Astrocyte (in vitro differentiated cells and primary cell): ENCODE measurements around the gene AXL. TPM values are rescaled to one million over a fixed set of nuclear protein-coding genes. Genes with fewer than 3 reads are reported as not detected.
"Not testable (repeated sequence)": the region's sequence is repeated elsewhere in the genome, so short reads cannot be mapped to it uniquely, and the experiment has no call there.

Source experiments
- DNase-seq: peaks from one replicate; pipeline ENCODE4 v3.0.0-alpha.2; 2010; ENCODE audit warnings: low read depth
- FAIRE-seq: peaks from 2 replicates; lab custom pipeline; 2011; peaks lifted over from hg19 to GRCh38; lab: Jason Lieb, UNC
- H2AFZ ChIP-seq: 2 replicates; pipeline ENCODE4 v1.6.0; 2012; ENCODE audit warnings: low read depth, low read length, inconsistent platforms
- H3K27ac ChIP-seq: 2 replicates; pipeline ENCODE4 v1.5.1; 2011; ENCODE audit warnings: low read depth, low read length, inconsistent platforms
- H3K27me3 ChIP-seq: 2 replicates; pipeline ENCODE4 v1.6.0; 2011; ENCODE audit warnings: low read length, inconsistent platforms; ENCODE audit not compliant: insufficient read depth
- H3K36me3 ChIP-seq: 2 replicates; pipeline ENCODE4 v1.5.1; 2011; ENCODE audit warnings: low read length, inconsistent platforms; ENCODE audit not compliant: insufficient read depth
- H3K4me1 ChIP-seq: 2 replicates; pipeline ENCODE4 v1.5.1; 2011; ENCODE audit warnings: low read length, inconsistent platforms; ENCODE audit not compliant: insufficient read depth
- H3K4me2 ChIP-seq: 2 replicates; pipeline ENCODE4 v1.6.0; 2012; ENCODE audit warnings: low read length, inconsistent platforms
- H3K4me3 ChIP-seq: 2 replicates; pipeline ENCODE4 v1.5.1; 2011; ENCODE audit warnings: low read depth, mild to moderate bottlenecking, low read length, inconsistent platforms; ENCODE audit not compliant: insufficient read depth
- H3K79me2 ChIP-seq: 2 replicates; pipeline ENCODE4 v1.6.0; 2012; ENCODE audit warnings: mild to moderate bottlenecking, low read length, inconsistent platforms; ENCODE audit not compliant: insufficient read depth
- H3K9ac ChIP-seq: 2 replicates; pipeline ENCODE4 v1.6.0; 2012; ENCODE audit warnings: mild to moderate bottlenecking, low read length, inconsistent platforms
- H3K9me3 ChIP-seq: 2 replicates; pipeline ENCODE4 v1.5.1; 2012; ENCODE audit warnings: low read depth, mild to moderate bottlenecking, low read length, inconsistent platforms; ENCODE audit not compliant: insufficient read depth
- H4K20me1 ChIP-seq: 2 replicates; pipeline ENCODE4 v1.6.0; 2012; ENCODE audit warnings: low read length, inconsistent platforms; ENCODE audit not compliant: insufficient read depth
- H3K27ac Mint-ChIP-seq: one replicate; pipeline ENCODE4 v1.8.0; 2021; ENCODE audit warnings: mild to moderate bottlenecking, mixed read lengths; ENCODE audit not compliant: unreplicated experiment
- H3K27me3 Mint-ChIP-seq: one replicate; pipeline ENCODE4 v1.8.0; 2021; ENCODE audit warnings: low read depth, mixed read lengths; ENCODE audit not compliant: unreplicated experiment
- H3K36me3 Mint-ChIP-seq: one replicate; pipeline ENCODE4 v1.8.0; 2021; ENCODE audit warnings: low read depth, mixed read lengths; ENCODE audit not compliant: unreplicated experiment
- H3K4me1 Mint-ChIP-seq: one replicate; pipeline ENCODE4 v1.8.0; 2021; ENCODE audit warnings: low read depth, mixed read lengths; ENCODE audit not compliant: unreplicated experiment
- H3K4me3 Mint-ChIP-seq: one replicate; pipeline ENCODE4 v1.8.0; 2021; ENCODE audit warnings: mild to moderate bottlenecking, moderate library complexity, mixed read lengths; ENCODE audit not compliant: unreplicated experiment
- H3K9me3 Mint-ChIP-seq: one replicate; pipeline ENCODE4 v1.8.0; 2021; ENCODE audit warnings: mild to moderate bottlenecking, mixed read lengths; ENCODE audit not compliant: unreplicated experiment
- EZH2 ChIP-seq: IDR thresholded peaks from 2 replicates; pipeline ENCODE4 v1.6.1; 2012; ENCODE audit warnings: mild to moderate bottlenecking, low read length, inconsistent platforms; ENCODE audit not compliant: insufficient read depth
- total RNA-seq: library from RNA; stranded (reverse); gene quantifications from 2 replicates; pipeline ENCODE4 v1.2.1, GENCODE V29; 2021
- TF ChIP-seq, protein P1 (sequence below): IDR thresholded peaks from 2 replicates; pipeline ENCODE4 v1.5.1; 2011; ENCODE audit warnings: low read depth, mild to moderate bottlenecking, inconsistent platforms, low read length, moderate library complexity; ENCODE audit not compliant: insufficient read depth

AXL gene
- total RNA-seq, 1 donor from 2014 or later, result 156 TPM

DNA sequence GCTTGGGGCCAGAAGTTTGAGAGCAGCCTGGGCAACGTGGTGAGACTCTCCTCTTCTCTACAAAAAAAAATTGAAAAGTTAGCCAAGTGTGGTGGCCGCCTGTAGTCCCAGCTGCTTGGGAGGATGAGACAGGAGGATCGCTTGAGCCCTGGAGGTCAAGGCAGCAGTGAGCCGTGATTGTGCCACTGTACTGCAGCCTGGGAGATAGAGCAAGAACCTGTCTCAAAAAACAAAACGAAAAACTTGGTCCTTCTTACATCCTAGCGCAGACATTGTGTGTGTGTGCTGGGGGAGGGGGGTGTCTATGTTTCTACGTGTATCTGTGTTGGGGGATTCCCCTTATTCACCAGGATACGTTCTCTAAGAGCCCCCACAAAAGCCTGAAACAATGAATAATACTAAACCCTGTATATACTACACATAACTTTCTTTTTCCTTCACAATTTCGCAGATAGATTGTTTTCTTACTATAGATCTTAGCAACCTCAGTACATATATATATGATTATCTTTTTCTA is 7.9 kb downstream of the AXL start:
- H2AFZ ChIP-seq, result no peak overlapping the region
- H3K27ac ChIP-seq, result peak overlapping the region; percentile 98

DNA sequence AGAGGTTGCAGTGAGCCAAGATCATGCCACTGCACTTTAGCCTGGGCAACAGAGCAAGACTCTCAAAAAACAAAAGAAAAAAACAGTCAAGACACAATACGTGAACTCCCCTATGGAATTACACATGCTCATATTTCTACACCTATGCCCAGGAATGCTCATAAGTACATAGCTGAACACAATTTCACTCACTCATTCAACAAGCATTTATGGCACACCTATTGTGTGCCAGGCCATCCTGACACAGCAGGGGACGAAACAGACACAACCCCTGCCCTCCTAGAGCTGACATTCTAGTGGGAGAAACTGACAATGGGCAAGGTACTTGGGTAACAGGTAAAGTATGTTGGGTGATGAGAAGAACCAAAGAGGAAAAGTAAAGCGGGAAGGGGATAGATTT is 9.5 kb downstream of the AXL start:
- no peak overlapping the region for H3K9ac ChIP-seq
- peaks cover 16% of the 10 kb centered on the region for H4K20me1 ChIP-seq
- Mint-ChIP-seq H3K9me3 (no peaks in the 10 kb centered on the region), H3K4me1 (peaks cover 31% of the 10 kb centered on the region), H3K27ac (no peak overlapping the region), H3K36me3 (peaks cover 25% of the 10 kb centered on the region), H3K27me3 (no peaks in the 10 kb centered on the region), H3K4me3 (no peak overlapping the region)
- no peak overlapping the region for H3K4me2 ChIP-seq
- H3K9me3 ChIP-seq, result no peaks in the 10 kb centered on the region
- TF ChIP-seq EZH2, result no peak
- TF ChIP-seq, protein P1, sequence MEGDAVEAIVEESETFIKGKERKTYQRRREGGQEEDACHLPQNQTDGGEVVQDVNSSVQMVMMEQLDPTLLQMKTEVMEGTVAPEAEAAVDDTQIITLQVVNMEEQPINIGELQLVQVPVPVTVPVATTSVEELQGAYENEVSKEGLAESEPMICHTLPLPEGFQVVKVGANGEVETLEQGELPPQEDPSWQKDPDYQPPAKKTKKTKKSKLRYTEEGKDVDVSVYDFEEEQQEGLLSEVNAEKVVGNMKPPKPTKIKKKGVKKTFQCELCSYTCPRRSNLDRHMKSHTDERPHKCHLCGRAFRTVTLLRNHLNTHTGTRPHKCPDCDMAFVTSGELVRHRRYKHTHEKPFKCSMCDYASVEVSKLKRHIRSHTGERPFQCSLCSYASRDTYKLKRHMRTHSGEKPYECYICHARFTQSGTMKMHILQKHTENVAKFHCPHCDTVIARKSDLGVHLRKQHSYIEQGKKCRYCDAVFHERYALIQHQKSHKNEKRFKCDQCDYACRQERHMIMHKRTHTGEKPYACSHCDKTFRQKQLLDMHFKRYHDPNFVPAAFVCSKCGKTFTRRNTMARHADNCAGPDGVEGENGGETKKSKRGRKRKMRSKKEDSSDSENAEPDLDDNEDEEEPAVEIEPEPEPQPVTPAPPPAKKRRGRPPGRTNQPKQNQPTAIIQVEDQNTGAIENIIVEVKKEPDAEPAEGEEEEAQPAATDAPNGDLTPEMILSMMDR, result no peak
- peaks cover 38% of the 10 kb centered on the region for H3K4me1 ChIP-seq
- peaks cover 49% of the 10 kb centered on the region for H3K79me2 ChIP-seq
- DNase-seq, result no peak
- H3K4me3 ChIP-seq, result no peak overlapping the region
- H3K27ac ChIP-seq, result no peak overlapping the region
- no peaks in the 10 kb centered on the region for H3K27me3 ChIP-seq
- no peak overlapping the region for H2AFZ ChIP-seq
- no peak for FAIRE-seq
- peaks cover 27% of the 10 kb centered on the region for H3K36me3 ChIP-seq

More for the DNA sequence above, 7.9 kb downstream of the AXL start:
- Mint-ChIP-seq H3K27ac (peak overlapping the region; percentile 94), H3K4me3 (peak overlapping the region; percentile 1), H3K9me3 (no peaks in the 10 kb centered on the region), H3K27me3 (no peaks in the 10 kb centered on the region), H3K4me1 (peaks cover 42% of the 10 kb centered on the region), H3K36me3 (peaks cover 26% of the 10 kb centered on the region)
- Histone ChIP-seq H3K36me3 (peaks cover 20% of the 10 kb centered on the region), H3K27me3 (no peaks in the 10 kb centered on the region), H3K4me1 (peaks cover 51% of the 10 kb centered on the region), H4K20me1 (peaks cover 12% of the 10 kb centered on the region), H3K9me3 (no peaks in the 10 kb centered on the region), H3K4me2 (peak overlapping the region; percentile 84), H3K4me3 (no peak overlapping the region), H3K79me2 (peaks cover 57% of the 10 kb centered on the region), H3K9ac (peak overlapping the region; percentile 81)
- no peak for TF ChIP-seq EZH2
- TF ChIP-seq, protein P1, result no peak
- FAIRE-seq (no peak), DNase-seq (no peak)

DNA sequence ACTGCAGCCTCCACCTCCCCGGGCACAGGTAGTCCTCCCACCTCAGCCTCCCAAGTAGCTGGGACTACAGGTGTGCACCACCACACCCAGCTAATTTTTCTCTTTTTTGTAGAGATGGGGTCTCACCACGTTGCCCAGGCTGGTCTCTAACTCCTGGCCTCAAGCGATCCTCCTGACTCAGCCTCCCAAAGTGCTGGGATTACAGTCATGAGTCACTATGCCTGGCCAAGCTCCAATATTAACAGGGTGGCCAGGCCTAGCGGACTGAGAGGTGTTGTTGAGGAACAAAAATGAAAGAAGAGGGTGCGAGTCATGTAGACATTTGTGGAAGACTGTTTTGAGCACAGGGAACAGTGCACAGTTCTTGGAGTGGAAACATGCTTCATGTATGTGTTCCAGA is 10.3 kb downstream of the AXL start:
- not testable (repeated sequence) for H3K4me2 ChIP-seq, DNase-seq, FAIRE-seq, H3K9me3 Mint-ChIP-seq, H3K9me3 ChIP-seq, H3K27me3 Mint-ChIP-seq, H3K4me3 ChIP-seq, H2AFZ ChIP-seq, H3K27me3 ChIP-seq, H3K4me3 Mint-ChIP-seq, H3K27ac Mint-ChIP-seq
- Histone ChIP-seq H3K9ac (peak overlapping the region; percentile 34), H3K36me3 (peaks cover 35% of the 10 kb centered on the region), H3K4me1 (peaks cover 29% of the 10 kb centered on the region), H3K79me2 (peaks cover 48% of the 10 kb centered on the region), H3K27ac (peak overlapping the region; percentile 10), H4K20me1 (peaks cover 20% of the 10 kb centered on the region)
- H3K4me1 Mint-ChIP-seq, result peaks cover 23% of the 10 kb centered on the region
- H3K36me3 Mint-ChIP-seq, result peaks cover 22% of the 10 kb centered on the region
